ENCODE data around the gene SLC16A9. TPM values are rescaled to one million over a fixed set of nuclear protein-coding genes. Genes with fewer than 3 reads are reported as not detected.

The SLC16A9 gene
- total RNA-seq, 3 donors from 2014 or later, result 0.76 to 1.3 (median 1.1) TPM

DNA sequence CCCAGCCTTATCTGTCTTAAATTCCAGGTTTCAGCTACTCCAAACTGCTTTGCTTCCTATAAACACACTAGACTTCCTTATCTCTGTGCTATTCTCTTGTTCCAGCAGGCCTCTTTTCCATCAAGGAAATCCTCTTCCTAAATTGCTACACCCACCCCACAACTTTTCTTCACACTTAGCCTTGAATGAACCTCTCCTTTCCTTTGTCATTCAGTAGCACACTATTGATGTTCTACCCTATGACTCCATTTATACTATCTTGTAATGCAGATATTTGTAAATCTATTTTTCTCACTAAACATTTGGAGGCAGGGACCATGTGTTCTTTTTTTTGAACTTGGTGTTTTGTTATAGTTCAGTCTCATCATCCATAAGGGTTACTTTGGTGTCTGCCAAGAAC, 3.7 kb downstream of the SLC16A9 start:
- ATAC-seq (no peak), DNase-seq (no peak)
- Mint-ChIP-seq H3K9me3 (no peaks in the 10 kb centered on the region), H3K27me3 (ENCODE audit: low read depth) (peaks cover 46% of the 10 kb centered on the region), H3K4me1 (ENCODE audit: low read depth) (no peaks in the 10 kb centered on the region), H3K4me3 (no peak overlapping the region), H3K36me3 (ENCODE audit: insufficient read depth) (no peaks in the 10 kb centered on the region)

DNA sequence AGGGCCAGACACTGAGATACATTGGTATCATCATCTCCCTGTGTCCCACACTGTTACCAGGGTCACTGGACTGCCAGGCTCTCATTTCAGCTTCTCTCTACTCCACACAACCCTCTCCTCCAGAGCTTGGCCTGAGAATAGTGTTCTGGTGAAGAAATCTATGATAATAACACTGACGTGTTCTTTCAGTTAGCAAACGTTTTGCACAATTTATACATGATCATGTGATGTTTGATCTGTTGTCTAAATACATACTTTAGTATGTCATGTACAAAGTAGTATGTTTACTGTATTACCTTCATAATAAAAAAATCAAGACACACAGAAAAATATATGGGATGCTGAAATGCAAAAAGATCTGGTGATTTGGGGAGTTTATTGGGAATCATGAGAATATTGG, 5.0 kb downstream of the SLC16A9 start:
- no peak for ATAC-seq
- no peak for DNase-seq
- Mint-ChIP-seq H3K27me3 (ENCODE audit: low read depth) (peaks cover 40% of the 10 kb centered on the region), H3K4me1 (ENCODE audit: low read depth) (no peaks in the 10 kb centered on the region), H3K4me3 (no peak overlapping the region), H3K36me3 (ENCODE audit: insufficient read depth) (no peaks in the 10 kb centered on the region), H3K9me3 (no peaks in the 10 kb centered on the region)

GRCh38 chr10:59702347-59702746, 7.3 kb downstream of the SLC16A9 start:
- Mint-ChIP-seq H3K27me3 (ENCODE audit: low read depth) (peaks cover 37% of the 10 kb centered on the region), H3K4me3 (no peak overlapping the region), H3K36me3 (ENCODE audit: insufficient read depth) (no peaks in the 10 kb centered on the region), H3K4me1 (ENCODE audit: low read depth) (no peaks in the 10 kb centered on the region), H3K9me3 (no peaks in the 10 kb centered on the region)
- no peak for DNase-seq
- peak in 1 of 2 donors; percentile 28 for ATAC-seq

- no peaks in the 10 kb centered on the region for H3K4me1 Mint-ChIP-seq (ENCODE audit: low read depth)
- DNase-seq, result no peak
- ATAC-seq, result no peak
- peaks cover 28% of the 10 kb centered on the region for H3K27me3 Mint-ChIP-seq (ENCODE audit: low read depth)
- no peaks in the 10 kb centered on the region for H3K9me3 Mint-ChIP-seq
- H3K4me3 Mint-ChIP-seq, result no peak overlapping the region
- no peaks in the 10 kb centered on the region for H3K36me3 Mint-ChIP-seq (ENCODE audit: insufficient read depth)
These were observed 8.9 kb downstream of the SLC16A9 start for GRCh38 chr10:59700709-59701108.

- no peaks in the 10 kb centered on the region for H3K36me3 Mint-ChIP-seq (ENCODE audit: insufficient read depth)
- ATAC-seq (no peak), DNase-seq (no peak)
- H3K4me1 Mint-ChIP-seq (ENCODE audit: low read depth), result no peaks in the 10 kb centered on the region
- H3K9me3 Mint-ChIP-seq, result no peaks in the 10 kb centered on the region
- H3K4me3 Mint-ChIP-seq, result no peak overlapping the region
- peaks cover 25% of the 10 kb centered on the region for H3K27me3 Mint-ChIP-seq (ENCODE audit: low read depth)
These were observed 11.3 kb downstream of the SLC16A9 start for GRCh38 chr10:59698326-59698725.

GRCh38 chr10:59695637-59696036, 14.0 kb downstream of the SLC16A9 start:
- H3K9me3 Mint-ChIP-seq, result no peaks in the 10 kb centered on the region
- no peak for ATAC-seq

DNA sequence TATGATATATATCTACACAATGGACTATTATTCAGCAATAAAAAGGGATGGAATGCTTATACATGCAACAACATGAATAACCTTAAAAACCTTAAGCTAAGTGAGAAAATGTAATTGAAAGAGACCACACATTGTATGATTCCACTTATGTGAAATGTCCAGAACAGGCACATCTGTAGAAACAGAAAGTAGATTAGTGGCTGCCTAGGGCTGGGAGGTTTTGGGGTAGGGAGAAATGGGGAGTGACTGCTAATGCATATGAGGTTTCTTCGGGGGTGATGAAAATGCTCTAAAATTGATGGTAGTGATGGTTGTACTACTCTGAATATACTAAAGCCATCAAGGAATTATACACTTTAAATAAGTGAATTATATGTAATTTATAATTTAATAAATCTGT, 14.7 kb downstream of the SLC16A9 start:
- Mint-ChIP-seq H3K4me3 (no peak overlapping the region), H3K36me3 (ENCODE audit: insufficient read depth) (no peaks in the 10 kb centered on the region), H3K4me1 (ENCODE audit: low read depth) (no peaks in the 10 kb centered on the region), H3K27me3 (ENCODE audit: low read depth) (peaks cover 7% of the 10 kb centered on the region), H3K9me3 (no peaks in the 10 kb centered on the region)
- DNase-seq (no peak), ATAC-seq (no peak)

More at GRCh38 chr10:59695637-59696036, 14.0 kb downstream of the SLC16A9 start:
- Mint-ChIP-seq H3K4me3 (no peak overlapping the region), H3K27me3 (ENCODE audit: low read depth) (peaks cover 8% of the 10 kb centered on the region), H3K4me1 (ENCODE audit: low read depth) (no peaks in the 10 kb centered on the region), H3K36me3 (ENCODE audit: insufficient read depth) (no peaks in the 10 kb centered on the region)
- no peak for DNase-seq

GRCh38 chr10:59692113-59692512, 17.5 kb downstream of the SLC16A9 start:
- H3K4me1 Mint-ChIP-seq (ENCODE audit: low read depth), result no peaks in the 10 kb centered on the region
- no peak for ATAC-seq
- H3K4me3 Mint-ChIP-seq, result no peak overlapping the region
- DNase-seq, result no peak
- H3K27me3 Mint-ChIP-seq (ENCODE audit: low read depth), result peaks cover 6% of the 10 kb centered on the region
- no peaks in the 10 kb centered on the region for H3K9me3 Mint-ChIP-seq
- no peaks in the 10 kb centered on the region for H3K36me3 Mint-ChIP-seq (ENCODE audit: insufficient read depth)

DNA sequence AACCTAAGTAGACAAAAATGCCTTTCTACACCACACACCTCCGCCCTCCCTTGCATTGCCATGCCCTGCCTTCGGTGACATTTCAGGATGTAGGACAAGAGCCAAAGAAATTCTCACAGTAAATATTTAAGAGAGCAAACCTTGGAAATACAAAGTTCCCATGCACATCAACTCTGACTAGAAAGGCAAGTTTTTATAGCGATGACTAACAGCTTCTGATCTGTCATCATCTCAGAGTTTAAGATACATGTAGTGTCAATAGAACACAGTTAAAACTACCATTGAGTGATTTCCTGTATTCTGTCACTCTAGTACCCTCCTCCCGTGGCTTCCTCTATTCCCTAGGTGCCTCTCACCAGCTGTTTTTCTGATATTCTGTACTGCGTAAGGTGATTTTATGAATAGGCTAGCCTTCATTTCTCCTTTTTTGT, 20.7 kb downstream of the SLC16A9 start:
- no peaks in the 10 kb centered on the region for H3K9me3 Mint-ChIP-seq
- H3K36me3 Mint-ChIP-seq (ENCODE audit: insufficient read depth), result no peaks in the 10 kb centered on the region
- no peak overlapping the region for H3K4me3 Mint-ChIP-seq
- H3K27me3 Mint-ChIP-seq (ENCODE audit: low read depth), result peaks cover 6% of the 10 kb centered on the region
- DNase-seq, result no peak
- no peak for ATAC-seq
- H3K4me1 Mint-ChIP-seq (ENCODE audit: low read depth), result no peaks in the 10 kb centered on the region

DNA sequence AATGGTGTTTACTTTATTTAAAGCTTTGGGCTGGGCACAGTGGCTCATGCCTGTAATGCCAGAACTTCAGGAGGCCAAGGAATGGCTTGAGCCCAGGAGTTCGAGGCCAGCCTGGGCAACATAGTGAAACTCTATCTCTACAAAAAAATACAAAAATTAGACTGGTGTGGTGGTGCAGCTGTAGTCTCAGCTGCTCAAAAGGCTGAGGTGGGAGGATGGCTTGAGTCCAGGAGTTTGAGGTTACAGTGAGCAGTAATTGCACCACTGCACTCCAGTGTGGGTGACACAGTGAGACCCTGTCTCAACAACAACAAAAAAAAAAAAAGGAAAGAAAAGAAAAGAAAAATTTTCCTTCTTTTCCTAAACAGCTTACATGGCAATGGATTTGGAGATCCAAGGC, 22.0 kb downstream of the SLC16A9 start:
- Mint-ChIP-seq H3K9me3 (no peaks in the 10 kb centered on the region), H3K36me3 (ENCODE audit: insufficient read depth) (no peaks in the 10 kb centered on the region), H3K4me1 (ENCODE audit: low read depth) (no peaks in the 10 kb centered on the region), H3K4me3 (no peak overlapping the region), H3K27me3 (ENCODE audit: low read depth) (peaks cover 6% of the 10 kb centered on the region)
- DNase-seq, result no peak
- no peak for ATAC-seq

DNA sequence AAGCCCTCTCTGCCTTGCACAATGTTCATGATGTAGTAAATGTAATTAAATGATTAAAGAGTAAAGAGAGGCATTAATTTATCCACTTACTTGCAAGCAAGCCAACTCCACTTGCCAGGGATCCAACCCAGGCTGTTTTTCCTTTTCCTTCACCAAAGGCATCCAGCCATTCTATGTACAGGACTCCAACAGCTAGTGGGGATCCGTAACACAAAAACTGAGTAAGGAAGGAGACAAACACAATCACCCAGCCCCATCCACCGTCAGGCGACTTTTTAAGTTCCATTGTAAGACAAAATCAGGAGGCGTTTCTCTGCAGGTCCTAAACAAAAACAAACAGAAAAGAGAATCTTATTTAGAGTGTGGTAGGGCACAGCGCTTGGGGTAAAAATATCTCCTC, 25.6 kb downstream of the SLC16A9 start:
- Mint-ChIP-seq H3K27me3 (ENCODE audit: low read depth) (peaks cover 6% of the 10 kb centered on the region), H3K4me1 (ENCODE audit: low read depth) (peaks cover 2% of the 10 kb centered on the region), H3K36me3 (ENCODE audit: insufficient read depth) (no peaks in the 10 kb centered on the region), H3K9me3 (no peaks in the 10 kb centered on the region), H3K4me3 (no peak overlapping the region)
- ATAC-seq, result no peak
- no peak for DNase-seq

DNA sequence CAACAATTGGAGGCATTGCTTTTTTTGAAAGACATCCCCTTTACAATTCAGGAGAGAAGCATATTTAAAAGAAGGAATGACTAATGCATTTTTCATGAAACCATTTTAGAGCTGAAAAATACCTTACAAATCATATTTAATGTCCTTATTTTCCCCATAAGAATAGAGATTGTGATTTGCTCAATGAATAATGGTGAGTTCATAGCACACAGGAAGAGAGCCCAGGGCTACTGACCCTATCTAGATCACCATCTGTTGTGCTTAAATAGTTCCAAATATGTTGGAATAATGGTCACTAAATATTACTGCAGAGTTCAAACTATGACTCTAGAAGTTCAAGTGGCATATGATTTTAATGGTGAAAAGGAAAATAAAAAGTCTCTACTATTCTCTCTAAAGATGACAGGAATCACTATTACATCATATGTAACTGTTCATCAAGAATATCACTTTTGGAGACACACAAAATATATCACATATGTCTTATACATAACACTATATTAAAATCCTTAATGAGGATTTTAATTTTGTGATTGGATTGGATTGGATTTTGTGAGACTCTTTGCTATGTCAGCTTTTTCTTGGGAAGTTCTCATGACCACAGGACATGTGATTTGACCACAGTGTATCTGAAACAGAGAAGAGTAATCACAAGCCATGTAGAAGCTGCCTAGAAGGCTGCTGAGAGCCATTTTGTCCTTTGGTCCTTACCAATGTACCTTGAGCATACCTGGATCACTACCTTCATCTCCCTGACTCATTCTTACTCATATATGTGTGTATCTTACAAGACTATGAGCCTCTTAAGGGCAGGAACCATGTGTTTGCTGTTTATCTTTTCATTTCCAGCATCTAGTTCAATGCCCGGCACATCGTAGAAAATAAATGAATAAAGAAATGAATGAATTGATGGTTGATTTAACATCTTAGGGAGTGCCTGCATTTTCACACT, 26.4 kb downstream of the SLC16A9 start:
- ATAC-seq (no peak), DNase-seq (no peak)
- H3K36me3 Mint-ChIP-seq (ENCODE audit: insufficient read depth), result no peaks in the 10 kb centered on the region
- H3K9me3 Mint-ChIP-seq, result no peaks in the 10 kb centered on the region
- peaks cover 2% of the 10 kb centered on the region for H3K27me3 Mint-ChIP-seq (ENCODE audit: low read depth)
- peaks cover 2% of the 10 kb centered on the region for H3K4me1 Mint-ChIP-seq (ENCODE audit: low read depth)
- H3K4me3 Mint-ChIP-seq, result no peak overlapping the region

- H3K4me3 Mint-ChIP-seq, result no peak overlapping the region
- no peaks in the 10 kb centered on the region for H3K27me3 Mint-ChIP-seq (ENCODE audit: low read depth)
- H3K9me3 Mint-ChIP-seq, result no peaks in the 10 kb centered on the region
- H3K36me3 Mint-ChIP-seq (ENCODE audit: insufficient read depth), result no peaks in the 10 kb centered on the region
- H3K4me1 Mint-ChIP-seq (ENCODE audit: low read depth), result peaks cover 2% of the 10 kb centered on the region
- no peak for DNase-seq
- no peak for ATAC-seq
These were observed 29.5 kb downstream of the SLC16A9 start for GRCh38 chr10:59680199-59680598.

GRCh38 chr10:59678884-59679301, 30.8 kb downstream of the SLC16A9 start:
- H3K36me3 Mint-ChIP-seq (ENCODE audit: insufficient read depth), result no peaks in the 10 kb centered on the region
- peaks cover 2% of the 10 kb centered on the region for H3K4me1 Mint-ChIP-seq (ENCODE audit: low read depth)
- no peaks in the 10 kb centered on the region for H3K27me3 Mint-ChIP-seq (ENCODE audit: low read depth)
- ATAC-seq (peak in 1 of 2 donors; percentile 38), DNase-seq (no peak)
- no peak overlapping the region for H3K4me3 Mint-ChIP-seq
- no peaks in the 10 kb centered on the region for H3K9me3 Mint-ChIP-seq

DNA sequence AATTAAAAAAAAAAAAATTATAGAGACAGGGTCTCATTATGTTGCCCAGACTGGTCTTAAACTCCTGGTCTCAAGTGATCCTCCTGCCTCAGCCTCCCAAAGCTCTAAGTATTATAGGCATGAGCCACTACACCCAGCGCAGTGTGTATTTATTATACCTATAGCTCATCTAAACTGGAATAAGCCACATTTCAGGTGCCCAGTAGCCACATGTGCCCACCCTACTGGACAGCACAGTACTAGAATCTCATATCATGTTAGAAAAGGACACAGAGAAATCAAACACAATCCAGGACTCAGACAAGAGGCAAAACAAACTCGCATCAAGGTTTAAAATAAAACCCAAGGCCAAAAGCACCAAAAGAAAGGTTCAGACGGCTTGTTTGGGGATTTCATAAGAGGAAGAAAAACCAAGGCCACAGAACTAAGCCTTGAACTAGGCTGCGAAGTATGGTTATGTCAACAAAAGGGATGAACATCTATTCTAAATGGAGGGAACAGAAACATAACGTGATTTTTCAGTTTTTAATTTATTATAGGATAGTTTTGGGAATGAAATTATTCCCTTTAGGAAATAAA, 32.3 kb downstream of the SLC16A9 start:
- DNase-seq, result no peak
- H3K9me3 Mint-ChIP-seq, result no peaks in the 10 kb centered on the region
- H3K4me1 Mint-ChIP-seq (ENCODE audit: low read depth), result peaks cover 2% of the 10 kb centered on the region
- no peak for ATAC-seq
- H3K27me3 Mint-ChIP-seq (ENCODE audit: low read depth), result no peaks in the 10 kb centered on the region
- no peak overlapping the region for H3K4me3 Mint-ChIP-seq
- no peaks in the 10 kb centered on the region for H3K36me3 Mint-ChIP-seq (ENCODE audit: insufficient read depth)

Data from activated T-cell treated with anti-CD3 and anti-CD28 coated beads, Interleukin-2, amount 50 U/mL, for 4 hours (primary cell).